ENCODE data around the gene DENND4A.
"Not testable (repeated sequence)": the region's sequence is repeated elsewhere in the genome, so short reads cannot be mapped to it uniquely, and the experiment has no call there.

The DENND4A gene

GRCh38 chr15:65618560-65619109 lies 173.5 kb downstream of the DENND4A start:
- no peak overlapping the region for H3K4me3 ChIP-seq (ENCODE audit: low read depth, low read length)
- no peak for DNase-seq (ENCODE audit: low read depth)
- TF ChIP-seq CTCF (IDR thresholded peaks at IDR 0.05; ENCODE audit: low read depth, low read length, missing control alignments): no peak

GRCh38 chr15:65615887-65616286 lies 176.2 kb downstream of the DENND4A start:
- DNase-seq (ENCODE audit: low read depth); H3K4me3 ChIP-seq (ENCODE audit: low read depth, low read length): not testable (repeated sequence)

- no peak for TF ChIP-seq CTCF (IDR thresholded peaks at IDR 0.05; ENCODE audit: low read depth, low read length, missing control alignments)
- no peak overlapping the region for H3K4me3 ChIP-seq (ENCODE audit: low read depth, low read length)
- no peak for DNase-seq (ENCODE audit: low read depth)
Measured at GRCh38 chr15:65612949-65613744, 178.9 kb downstream of the DENND4A start.

GRCh38 chr15:65612616-65612946 lies 179.5 kb downstream of the DENND4A start:
- no peak for TF ChIP-seq CTCF (IDR thresholded peaks at IDR 0.05; ENCODE audit: low read depth, low read length, missing control alignments)
- no peak for DNase-seq (ENCODE audit: low read depth)
- no peak overlapping the region for H3K4me3 ChIP-seq (ENCODE audit: low read depth, low read length)

GRCh38 chr15:65611888-65612615 lies 180.0 kb downstream of the DENND4A start:
- no peak for TF ChIP-seq CTCF (IDR thresholded peaks at IDR 0.05; ENCODE audit: low read depth, low read length, missing control alignments)
- no peak for DNase-seq (ENCODE audit: low read depth)
- peak overlapping the region; percentile 87 for H3K4me3 ChIP-seq (ENCODE audit: low read depth, low read length)

GRCh38 chr15:65610871-65611718 lies 181.0 kb downstream of the DENND4A start, which contains the start of gene INTS14:
Gene INTS14, minus strand, starts transcription at chr15:65611131. Its CDS starts 3,751 bp downstream, at chr15:65607380.
- peak within 1 kb of the TSS; percentile 87 for H3K4me3 ChIP-seq (ENCODE audit: low read depth, low read length)
- DNase-seq (ENCODE audit: low read depth): peak; percentile 81
- TF ChIP-seq CTCF (IDR thresholded peaks at IDR 0.05; ENCODE audit: low read depth, low read length, missing control alignments): peak; percentile 66
